ENCODE measurements around the gene APOM.

DNA sequence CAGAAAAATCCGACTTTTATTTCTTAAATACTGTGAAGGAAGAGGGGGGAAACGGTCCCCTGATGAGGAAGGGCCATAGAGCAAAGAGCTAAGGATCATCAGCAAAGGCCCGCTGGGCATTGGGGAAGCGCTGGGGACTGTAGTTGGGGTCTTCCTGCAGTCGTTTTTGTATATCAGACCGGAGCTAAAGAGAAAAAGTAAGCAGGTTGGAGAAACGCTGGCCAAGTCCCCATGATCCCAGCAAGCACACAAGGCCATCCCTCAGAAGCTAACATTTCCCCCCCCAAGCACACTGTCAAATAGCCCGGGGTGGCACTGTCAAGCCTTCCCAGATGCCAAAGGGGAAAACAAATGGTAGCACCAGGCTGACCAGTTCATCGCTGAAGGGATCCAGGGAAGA lies 16.7 kb upstream of the APOM start:
- no peak for TF ChIP-seq POLR2A (IDR thresholded peaks at IDR 0.05)
- TF ChIP-seq, protein P1, sequence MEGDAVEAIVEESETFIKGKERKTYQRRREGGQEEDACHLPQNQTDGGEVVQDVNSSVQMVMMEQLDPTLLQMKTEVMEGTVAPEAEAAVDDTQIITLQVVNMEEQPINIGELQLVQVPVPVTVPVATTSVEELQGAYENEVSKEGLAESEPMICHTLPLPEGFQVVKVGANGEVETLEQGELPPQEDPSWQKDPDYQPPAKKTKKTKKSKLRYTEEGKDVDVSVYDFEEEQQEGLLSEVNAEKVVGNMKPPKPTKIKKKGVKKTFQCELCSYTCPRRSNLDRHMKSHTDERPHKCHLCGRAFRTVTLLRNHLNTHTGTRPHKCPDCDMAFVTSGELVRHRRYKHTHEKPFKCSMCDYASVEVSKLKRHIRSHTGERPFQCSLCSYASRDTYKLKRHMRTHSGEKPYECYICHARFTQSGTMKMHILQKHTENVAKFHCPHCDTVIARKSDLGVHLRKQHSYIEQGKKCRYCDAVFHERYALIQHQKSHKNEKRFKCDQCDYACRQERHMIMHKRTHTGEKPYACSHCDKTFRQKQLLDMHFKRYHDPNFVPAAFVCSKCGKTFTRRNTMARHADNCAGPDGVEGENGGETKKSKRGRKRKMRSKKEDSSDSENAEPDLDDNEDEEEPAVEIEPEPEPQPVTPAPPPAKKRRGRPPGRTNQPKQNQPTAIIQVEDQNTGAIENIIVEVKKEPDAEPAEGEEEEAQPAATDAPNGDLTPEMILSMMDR (IDR thresholded peaks at IDR 0.05 in 4 of 5, conservative IDR thresholded peaks at IDR 0.05 in 1 of 5) = no peak
